HepG2 (cell line): ENCODE measurements around the gene UTP25. TPM values are rescaled to one million over a fixed set of nuclear protein-coding genes. Genes with fewer than 3 reads are reported as not detected.
A peak's percentile ranks its signal among the peaks of the same experiment; 100 is the strongest.

Source experiments
- FOXJ3 ChIP-seq: sonication (generic); formaldehyde crosslinking; IDR thresholded peaks from 2 replicates; pipeline ENCODE4 v1.4.0; 2020; ENCODE audit warnings: missing genetic modification reagents, mild to moderate bottlenecking, borderline replicate concordance
- GPBP1L1 ChIP-seq: sonication (generic); formaldehyde crosslinking; IDR thresholded peaks from 2 replicates; pipeline ENCODE4 v1.5.0; 2020; ENCODE audit warnings: mild to moderate bottlenecking, missing genetic modification reagents
- HOXD1 ChIP-seq: sonication (generic); formaldehyde crosslinking; IDR thresholded peaks from 2 replicates; pipeline ENCODE4 v1.5.0; 2020; ENCODE audit warnings: missing genetic modification reagents
- SRSF4 ChIP-seq: fragments of 200-400 bp; formaldehyde crosslinking; IDR thresholded peaks from one replicate; pipeline ENCODE4 v1.6.1; 2018; ENCODE audit warnings: mild to moderate bottlenecking, low read depth, low read length, moderate library complexity; ENCODE audit not compliant: poor library complexity, severe bottlenecking
- SRY ChIP-seq: sonication (generic); formaldehyde crosslinking; IDR thresholded peaks from 2 replicates; pipeline ENCODE4 v1.8.0; 2022; ENCODE audit warnings: mild to moderate bottlenecking, missing genetic modification reagents
- ZBTB1 ChIP-seq: sonication (generic); formaldehyde crosslinking; IDR thresholded peaks from 2 replicates; pipeline ENCODE4 v1.4.0; 2020; ENCODE audit warnings: missing genetic modification reagents, borderline replicate concordance
- ZFP1 ChIP-seq: IDR thresholded peaks from 2 replicates; pipeline ENCODE4 v1.6.1; 2016
- ZNF142 ChIP-seq: sonication (generic); formaldehyde crosslinking; IDR thresholded peaks from 2 replicates; pipeline ENCODE4 v1.4.0; 2020; ENCODE audit warnings: missing genetic modification reagents
- ZNF513 ChIP-seq: sonication (generic); formaldehyde crosslinking; conservative IDR thresholded peaks from 2 replicates; pipeline ENCODE4 v1.5.0; 2020; ENCODE audit warnings: missing genetic modification reagents
- ZNF75D ChIP-seq: sonication (generic); formaldehyde crosslinking; IDR thresholded peaks from 2 replicates; pipeline ENCODE4 v1.8.1; 2023; ENCODE audit warnings: missing genetic modification reagents, mild to moderate bottlenecking, borderline replicate concordance
- ZSCAN20 ChIP-seq: sonication (generic); formaldehyde crosslinking; IDR thresholded peaks from 2 replicates; pipeline ENCODE4 v1.4.0; 2020; ENCODE audit warnings: missing genetic modification reagents, mild to moderate bottlenecking, borderline replicate concordance
- polyA plus RNA-seq, 8 experiments: library from polyadenylated mRNA; depleted of rRNA in 3 of 8; stranded (reverse) in 7 of 8; unstranded in 1 of 8; fragments of >200 nt; fragmentation: Illumina TruSeq in 4 of 8; extraction: Trizol in 4 of 8; gene quantifications; 2 replicates each; pipeline versions ENCODE4 v1.2.1 to v1.2.3, GENCODE V29; 2011 to 2016; ENCODE audit warnings: low read depth in 4 of 8, missing spikeins in 1 of 8, mixed read lengths in 1 of 8; ENCODE audit not compliant: insufficient read depth in 1 of 8
- total RNA-seq, 5 experiments: library from RNA; depleted of rRNA; stranded (reverse); fragments of >200 nt; fragmentation: Illumina TruSeq; extraction: Trizol; gene quantifications; 2 replicates each; pipeline ENCODE4 v1.2.3, GENCODE V29; 2016; ENCODE audit warnings: low read depth in 1 of 5
- TF ChIP-seq, protein P1 (sequence below): sonication (generic); formaldehyde crosslinking; IDR thresholded peaks from 2 replicates; pipeline ENCODE4 v1.9.0; 2021; ENCODE audit warnings: mild to moderate bottlenecking, missing genetic modification reagents

Gene UTP25
- total and polyA plus RNA-seq, 2 of the 13 experiments (the other 11 are each of a cell fraction or from before 2014, with no cell fraction given): 4.8 to 5.7 TPM

DNA sequence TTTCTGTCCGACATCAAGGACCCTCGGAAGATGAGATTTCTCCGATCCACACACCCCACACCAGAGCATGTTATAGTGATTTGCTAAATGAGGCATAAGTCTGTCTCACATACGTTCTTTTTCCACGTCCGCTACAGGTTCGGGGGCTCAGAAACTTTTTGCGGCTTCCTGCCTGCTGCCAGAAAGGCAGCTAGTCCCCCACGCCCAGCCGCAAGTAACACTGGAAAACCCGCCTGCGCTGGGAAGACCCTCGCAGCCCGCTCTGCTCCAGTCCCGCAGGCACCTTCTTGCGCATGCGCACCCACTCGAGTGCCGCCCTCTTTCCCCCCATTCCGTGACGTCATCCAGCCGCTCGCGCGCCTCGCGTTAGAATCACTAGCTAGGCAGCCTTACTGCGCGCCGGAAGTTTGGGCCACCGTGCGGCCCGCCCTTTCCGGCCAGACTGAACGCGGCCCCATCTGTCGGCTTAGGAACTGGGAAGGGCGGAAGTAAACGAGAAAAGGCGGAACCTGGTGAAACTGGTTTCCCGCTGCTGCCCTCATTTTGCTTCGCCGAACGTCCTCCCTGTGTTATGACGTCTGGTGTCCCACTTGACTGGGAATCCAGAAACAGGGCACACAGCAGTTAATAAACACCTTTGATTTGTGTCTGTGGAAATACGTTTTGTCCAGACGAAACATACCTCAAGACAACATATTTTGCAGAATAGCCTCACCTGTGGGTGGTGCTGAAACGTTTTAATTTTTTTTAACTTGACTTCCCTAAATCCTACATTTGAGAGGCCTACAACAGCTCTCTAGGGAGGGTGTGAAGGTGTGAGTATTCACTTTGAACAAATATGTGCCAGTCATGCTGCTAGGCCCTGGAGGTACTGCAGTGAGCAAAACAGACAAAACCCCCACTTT is 43.3 kb upstream of the UTP25 start, which contains the start of gene C1orf74 (continued):
- no peak for TF ChIP-seq GPBP1L1 (CRISPR knock-in tag)
- TF ChIP-seq, protein P1, sequence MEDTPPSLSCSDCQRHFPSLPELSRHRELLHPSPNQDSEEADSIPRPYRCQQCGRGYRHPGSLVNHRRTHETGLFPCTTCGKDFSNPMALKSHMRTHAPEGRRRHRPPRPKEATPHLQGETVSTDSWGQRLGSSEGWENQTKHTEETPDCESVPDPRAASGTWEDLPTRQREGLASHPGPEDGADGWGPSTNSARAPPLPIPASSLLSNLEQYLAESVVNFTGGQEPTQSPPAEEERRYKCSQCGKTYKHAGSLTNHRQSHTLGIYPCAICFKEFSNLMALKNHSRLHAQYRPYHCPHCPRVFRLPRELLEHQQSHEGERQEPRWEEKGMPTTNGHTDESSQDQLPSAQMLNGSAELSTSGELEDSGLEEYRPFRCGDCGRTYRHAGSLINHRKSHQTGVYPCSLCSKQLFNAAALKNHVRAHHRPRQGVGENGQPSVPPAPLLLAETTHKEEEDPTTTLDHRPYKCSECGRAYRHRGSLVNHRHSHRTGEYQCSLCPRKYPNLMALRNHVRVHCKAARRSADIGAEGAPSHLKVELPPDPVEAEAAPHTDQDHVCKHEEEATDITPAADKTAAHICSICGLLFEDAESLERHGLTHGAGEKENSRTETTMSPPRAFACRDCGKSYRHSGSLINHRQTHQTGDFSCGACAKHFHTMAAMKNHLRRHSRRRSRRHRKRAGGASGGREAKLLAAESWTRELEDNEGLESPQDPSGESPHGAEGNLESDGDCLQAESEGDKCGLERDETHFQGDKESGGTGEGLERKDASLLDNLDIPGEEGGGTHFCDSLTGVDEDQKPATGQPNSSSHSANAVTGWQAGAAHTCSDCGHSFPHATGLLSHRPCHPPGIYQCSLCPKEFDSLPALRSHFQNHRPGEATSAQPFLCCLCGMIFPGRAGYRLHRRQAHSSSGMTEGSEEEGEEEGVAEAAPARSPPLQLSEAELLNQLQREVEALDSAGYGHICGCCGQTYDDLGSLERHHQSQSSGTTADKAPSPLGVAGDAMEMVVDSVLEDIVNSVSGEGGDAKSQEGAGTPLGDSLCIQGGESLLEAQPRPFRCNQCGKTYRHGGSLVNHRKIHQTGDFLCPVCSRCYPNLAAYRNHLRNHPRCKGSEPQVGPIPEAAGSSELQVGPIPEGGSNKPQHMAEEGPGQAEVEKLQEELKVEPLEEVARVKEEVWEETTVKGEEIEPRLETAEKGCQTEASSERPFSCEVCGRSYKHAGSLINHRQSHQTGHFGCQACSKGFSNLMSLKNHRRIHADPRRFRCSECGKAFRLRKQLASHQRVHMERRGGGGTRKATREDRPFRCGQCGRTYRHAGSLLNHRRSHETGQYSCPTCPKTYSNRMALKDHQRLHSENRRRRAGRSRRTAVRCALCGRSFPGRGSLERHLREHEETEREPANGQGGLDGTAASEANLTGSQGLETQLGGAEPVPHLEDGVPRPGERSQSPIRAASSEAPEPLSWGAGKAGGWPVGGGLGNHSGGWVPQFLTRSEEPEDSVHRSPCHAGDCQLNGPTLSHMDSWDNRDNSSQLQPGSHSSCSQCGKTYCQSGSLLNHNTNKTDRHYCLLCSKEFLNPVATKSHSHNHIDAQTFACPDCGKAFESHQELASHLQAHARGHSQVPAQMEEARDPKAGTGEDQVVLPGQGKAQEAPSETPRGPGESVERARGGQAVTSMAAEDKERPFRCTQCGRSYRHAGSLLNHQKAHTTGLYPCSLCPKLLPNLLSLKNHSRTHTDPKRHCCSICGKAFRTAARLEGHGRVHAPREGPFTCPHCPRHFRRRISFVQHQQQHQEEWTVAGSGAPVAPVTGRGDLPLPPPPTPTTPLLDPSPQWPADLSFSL (CRISPR knock-in tag): no peak
- TF ChIP-seq ZBTB1: no peak
- 0 out of 2 replicates have a peak, but pooled peaks have one; percentile 31 for TF ChIP-seq ZNF142 (CRISPR knock-in tag)
- no peak for TF ChIP-seq HOXD1 (CRISPR knock-in tag)
- TF ChIP-seq ZFP1 (CRISPR knock-in tag): 0 out of 2 replicates have a peak, but pooled peaks have one; percentile 35
- no peak for TF ChIP-seq SRY (CRISPR knock-in tag)
- no peak for TF ChIP-seq SRSF4
- TF ChIP-seq FOXJ3: no peak
- TF ChIP-seq ZNF513: no peak
- no peak for TF ChIP-seq ZSCAN20
- TF ChIP-seq ZNF75D (CRISPR knock-in tag): no peak
